Endothelial cell of hepatic sinusoid (primary cell): ENCODE results near the gene FBXO24.

Source experiments
- in situ Hi-C: cut with HindIII; loops from 2 replicates; pipeline ENCODE4 v1.10.0; 2017; ENCODE audit warnings: low sequenced_read_pairs

Gene FBXO24

DNA sequence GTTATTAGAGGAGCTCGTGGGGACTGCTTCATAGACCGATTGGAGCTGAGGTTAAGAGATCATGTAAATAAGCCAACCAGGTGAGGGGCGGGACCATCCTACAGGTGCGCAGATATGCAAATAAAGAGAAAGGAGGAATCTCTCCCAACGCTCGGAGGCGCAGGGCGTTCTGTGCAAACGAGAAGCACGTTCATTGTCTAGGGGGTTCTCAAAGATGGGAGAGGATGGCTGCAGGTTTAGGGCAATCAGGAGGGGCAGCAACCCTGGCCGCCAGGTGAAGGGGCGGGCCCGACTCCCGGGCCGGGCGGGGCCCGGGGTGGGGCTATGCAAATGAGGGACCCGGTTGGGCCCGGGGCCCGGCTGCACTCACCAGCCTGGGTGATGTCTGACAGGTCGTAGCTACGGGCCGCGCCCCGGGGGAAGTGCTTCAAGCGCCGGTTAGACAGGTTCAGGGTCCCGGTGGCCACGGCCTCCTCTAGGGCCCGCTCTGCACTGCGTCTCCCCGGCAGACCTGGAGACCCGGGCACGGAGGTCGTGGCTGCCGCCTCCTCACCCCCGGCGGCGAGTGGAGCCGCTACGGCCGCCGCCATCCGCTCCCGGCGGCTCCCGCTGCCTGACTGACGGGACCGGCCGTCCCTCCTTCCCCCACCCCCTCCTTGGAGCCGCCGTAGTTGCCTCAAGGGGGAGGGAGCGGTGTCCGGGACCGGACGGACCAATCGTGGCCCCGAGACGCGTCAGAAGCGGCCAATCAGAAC, 440 bp upstream of the FBXO24 start, which contains the start of gene LRCH4:
TSS of gene LRCH4 (minus strand) at position 619 of the 755 bp plus-strand sequence. CDS start at position 590, 29 bp downstream.
- in situ Hi-C loops: no loop called here

DNA sequence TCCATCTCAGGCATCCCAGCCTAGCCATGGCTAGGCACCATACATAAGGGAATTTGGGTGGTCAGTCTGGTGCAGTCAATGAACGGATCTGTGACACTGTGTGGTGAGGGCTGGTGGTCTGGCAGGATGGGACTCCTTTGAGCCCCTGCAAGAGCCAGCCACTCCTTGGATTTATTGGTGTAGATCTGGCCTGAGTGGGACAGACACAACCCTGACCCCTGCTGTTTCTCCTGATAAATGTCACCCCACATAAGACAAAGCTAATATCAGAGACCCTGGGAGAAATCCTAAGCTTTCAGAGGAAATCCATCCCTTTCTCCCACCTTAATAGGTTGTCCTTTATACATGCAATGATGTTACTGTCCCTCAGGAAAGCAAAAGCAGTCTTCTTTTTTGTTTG, 2.3 kb downstream of the FBXO24 start:
- in situ Hi-C loops: no loop called here

DNA sequence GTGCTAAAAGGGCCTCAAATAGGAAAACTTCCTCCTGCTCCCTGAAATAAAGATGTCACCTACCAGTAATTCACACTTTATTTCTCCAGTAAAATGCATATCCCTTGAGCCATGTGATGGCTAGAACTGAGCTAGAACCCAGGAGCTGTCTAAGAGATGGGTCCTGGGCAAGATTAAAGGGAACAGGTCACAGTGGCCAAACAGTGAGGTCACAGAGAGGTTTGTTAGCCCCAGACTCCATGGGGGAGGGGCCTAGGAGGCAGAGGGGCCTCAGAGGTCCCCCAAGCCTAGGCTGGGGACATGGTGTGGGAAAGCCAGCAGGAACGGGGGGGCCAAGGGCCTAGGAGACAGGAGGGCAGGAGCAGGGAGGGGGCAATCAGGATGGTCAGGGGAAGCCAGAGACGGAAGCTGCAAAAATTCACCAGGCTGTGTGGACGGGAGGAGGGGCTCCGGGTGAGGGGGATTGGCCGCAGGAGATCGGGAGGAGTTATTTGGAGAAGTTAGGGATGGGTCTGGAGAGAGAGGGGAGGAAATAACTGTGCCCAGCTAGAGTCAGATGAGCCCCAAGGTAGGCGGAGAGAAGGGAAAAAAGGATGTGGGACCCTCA, 3.3 kb downstream of the FBXO24 start:
- in situ Hi-C loops: no loop called here

DNA sequence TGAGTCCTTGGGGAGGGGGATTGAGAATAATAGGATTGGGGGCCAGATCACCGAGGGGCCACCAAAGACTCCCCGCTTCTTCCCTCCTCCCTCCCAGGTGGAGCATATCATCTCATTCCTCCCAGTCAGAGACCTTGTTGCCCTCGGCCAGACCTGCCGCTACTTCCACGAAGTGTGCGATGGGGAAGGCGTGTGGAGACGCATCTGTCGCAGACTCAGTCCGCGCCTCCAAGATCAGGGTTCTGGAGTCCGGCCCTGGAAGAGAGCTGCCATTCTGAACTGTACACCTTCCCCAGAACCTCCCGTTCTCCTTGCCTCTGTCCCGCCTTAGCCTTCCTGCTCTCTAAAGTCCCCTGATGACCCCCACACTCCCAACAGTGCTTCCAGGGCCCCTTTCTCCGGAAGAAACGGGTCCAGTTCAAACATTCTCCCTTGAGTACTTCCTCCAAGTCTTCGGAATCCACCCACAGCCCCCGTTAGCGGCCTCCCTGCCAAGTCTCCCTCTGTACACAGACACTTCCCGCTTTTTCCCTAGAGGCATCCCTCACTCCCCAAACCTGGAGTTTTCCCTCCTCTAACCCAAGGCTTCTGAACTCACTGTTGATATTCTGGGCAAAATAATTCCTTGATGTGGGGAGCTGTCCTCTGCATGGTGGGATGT, 4.1 kb downstream of the FBXO24 start:
- in situ Hi-C loops: no loop called here

DNA sequence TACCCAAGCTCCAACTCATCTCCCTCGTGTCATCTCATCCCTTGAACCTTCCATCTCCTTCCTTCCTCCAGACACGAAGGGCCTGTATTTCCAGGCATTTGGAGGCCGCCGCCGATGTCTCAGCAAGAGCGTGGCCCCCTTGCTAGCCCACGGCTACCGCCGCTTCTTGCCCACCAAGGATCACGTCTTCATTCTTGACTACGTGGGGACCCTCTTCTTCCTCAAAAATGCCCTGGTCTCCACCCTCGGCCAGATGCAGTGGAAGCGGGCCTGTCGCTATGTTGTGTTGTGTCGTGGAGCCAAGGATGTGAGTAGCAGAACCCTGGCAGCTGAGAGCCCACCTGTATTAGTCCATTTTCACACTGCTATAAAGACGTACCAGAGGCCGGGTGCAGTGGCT, 5.5 kb downstream of the FBXO24 start:
- in situ Hi-C loops: no loop called here

DNA sequence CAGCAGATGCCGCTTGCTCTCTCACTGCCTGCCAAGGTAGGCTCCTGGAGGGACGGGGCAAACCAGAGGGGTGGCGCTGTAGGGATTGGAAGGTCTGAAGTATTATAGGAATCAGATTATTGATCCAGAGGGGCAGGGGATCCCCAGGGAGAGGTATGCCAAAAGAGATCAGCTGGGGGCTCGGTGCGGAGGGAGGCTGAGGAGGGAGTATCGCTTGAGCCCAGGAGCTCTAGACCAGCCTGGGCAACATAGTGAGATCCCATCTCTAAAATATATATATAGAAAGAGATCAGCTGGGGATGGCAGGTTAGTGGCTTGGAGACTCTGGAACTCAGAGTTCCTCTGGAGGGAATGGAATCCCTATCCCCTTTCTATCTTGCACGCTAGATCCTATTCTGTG, 9.1 kb downstream of the FBXO24 start:
- in situ Hi-C loops: loop anchor here (5.0 kb wide), 1 partner anchor 48 kb away; no protein-coding TSS in a partner anchor

DNA sequence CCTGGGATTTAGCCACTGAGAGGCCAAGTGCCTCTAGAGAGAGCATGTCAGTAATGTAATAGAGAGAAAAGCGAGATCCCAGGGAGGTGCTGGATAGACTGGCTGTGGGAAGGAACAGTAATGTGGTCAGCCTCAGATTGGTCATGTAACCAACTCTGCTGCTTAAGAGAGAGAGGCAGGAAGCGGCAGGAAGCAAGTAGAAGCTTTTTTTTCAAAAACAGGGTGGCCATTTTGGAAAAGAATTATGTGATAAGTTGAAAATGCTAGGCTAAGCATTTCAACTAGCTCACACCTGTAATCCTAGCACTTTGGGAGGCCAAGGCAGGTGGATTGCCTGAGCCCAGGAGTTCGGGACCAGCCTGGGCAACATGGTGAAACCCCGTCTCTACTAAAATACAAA, 12.3 kb downstream of the FBXO24 start:
- in situ Hi-C loops: loop anchor here (5.0 kb wide), 1 partner anchor 51 kb away; no protein-coding TSS in a partner anchor

DNA sequence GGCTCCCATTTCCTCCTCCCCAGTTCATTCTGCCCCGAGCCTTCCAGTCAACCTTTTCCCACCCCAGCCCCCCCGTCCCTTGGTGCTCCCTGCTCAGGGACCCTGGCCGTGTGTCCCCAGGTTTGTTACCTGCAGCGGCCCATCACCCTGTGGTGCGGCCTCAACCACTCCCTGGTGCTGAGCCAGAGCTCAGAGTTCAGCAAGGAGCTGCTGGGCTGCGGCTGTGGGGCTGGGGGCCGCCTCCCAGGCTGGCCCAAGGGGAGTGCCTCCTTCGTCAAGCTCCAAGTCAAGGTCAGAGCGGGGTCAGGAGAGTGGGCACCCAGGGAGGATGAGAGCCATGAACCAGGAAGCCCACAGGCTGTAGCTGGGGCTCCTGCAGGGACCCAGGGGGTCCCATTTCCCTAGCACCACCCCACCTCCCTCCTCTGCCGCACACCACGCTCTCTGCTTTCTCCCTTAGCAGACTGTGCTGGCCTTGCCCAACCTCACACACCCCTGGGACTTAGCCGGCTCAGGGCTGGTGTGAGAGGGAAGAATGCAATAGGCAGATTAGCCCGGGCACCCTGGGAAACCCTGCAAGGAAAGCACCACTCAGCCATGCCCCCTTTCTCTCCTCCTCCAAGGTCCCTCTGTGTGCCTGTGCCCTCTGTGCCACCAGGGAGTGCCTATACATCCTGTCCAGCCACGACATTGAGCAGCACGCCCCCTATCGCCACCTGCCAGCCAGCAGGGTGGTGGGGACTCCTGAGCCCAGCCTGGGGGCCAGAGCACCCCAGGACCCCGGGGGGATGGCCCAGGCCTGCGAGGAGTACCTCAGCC, 14.0 kb downstream of the FBXO24 start:
- in situ Hi-C loops: loop anchor here (5.0 kb wide), 1 partner anchor 53 kb away; no protein-coding TSS in a partner anchor

DNA sequence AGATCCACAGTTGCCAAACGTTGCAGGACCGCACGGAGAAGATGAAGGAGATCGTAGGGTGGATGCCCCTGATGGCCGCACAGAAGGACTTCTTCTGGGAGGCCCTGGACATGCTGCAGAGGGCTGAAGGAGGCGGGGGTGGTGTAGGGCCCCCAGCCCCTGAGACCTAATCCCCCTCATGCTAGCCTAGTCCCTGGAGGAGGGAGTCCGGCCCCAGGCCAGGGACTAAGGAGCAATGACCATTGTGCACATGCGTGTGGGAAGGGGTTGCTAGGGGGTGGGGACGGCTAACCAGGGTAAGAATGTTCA, 14.6 kb downstream of the FBXO24 start:
- in situ Hi-C loops: no loop called here

DNA sequence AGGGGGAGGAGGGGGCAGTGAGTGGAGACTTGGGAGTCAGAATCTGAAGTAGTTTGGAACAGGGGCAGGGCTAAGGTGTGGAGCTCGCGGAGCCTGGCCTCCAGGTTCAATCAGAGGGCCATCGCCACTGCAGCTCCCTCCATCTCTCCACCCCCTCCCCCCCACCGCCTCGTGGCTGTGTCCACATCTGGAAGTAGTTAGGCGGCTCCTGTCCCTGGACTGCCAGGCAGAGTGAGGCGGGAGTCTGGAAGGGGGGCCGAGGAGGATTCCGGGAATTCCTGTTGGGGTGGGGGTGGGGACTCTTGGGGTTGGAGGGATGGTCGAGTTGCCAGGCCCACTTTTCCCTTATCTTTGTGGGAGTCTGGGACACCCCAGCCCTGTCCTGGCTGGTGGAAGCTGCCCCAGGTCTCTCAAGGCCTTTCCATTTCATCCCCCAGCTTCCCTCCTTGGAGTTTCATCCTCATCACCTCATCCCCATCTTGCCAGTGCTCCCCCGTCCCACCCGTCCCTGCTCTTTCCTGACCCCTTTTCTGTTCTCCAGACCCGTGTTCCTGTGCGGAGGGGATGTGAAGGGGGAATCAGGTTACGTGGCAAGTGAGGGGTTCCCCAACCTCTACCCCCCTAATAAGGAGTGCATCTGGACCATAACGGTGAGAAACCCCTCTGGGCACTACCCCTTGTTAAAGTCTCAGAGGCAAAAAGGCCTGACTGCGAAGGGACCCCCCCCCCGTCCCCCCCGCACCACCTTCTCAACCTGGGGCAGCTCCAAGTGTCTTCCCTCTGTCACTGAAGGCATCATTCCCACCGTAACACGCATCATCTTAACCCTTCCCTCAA, 17.0 kb downstream of the FBXO24 start:
- in situ Hi-C loops: no loop called here

DNA sequence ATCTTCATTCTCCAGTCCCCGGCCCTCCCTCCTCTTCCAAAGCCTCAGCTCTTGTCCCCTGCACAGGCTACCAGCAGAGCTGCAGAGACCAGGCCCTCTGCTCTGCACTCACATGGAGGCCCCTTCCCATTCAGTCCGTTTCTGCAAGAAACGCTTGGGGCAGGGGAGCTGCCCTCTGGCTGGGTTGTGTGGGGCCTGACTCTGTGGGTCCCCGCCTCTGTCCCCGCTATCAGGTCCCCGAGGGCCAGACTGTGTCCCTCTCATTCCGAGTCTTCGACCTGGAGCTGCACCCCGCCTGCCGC, 17.5 kb downstream of the FBXO24 start:
- in situ Hi-C loops: no loop called here

DNA sequence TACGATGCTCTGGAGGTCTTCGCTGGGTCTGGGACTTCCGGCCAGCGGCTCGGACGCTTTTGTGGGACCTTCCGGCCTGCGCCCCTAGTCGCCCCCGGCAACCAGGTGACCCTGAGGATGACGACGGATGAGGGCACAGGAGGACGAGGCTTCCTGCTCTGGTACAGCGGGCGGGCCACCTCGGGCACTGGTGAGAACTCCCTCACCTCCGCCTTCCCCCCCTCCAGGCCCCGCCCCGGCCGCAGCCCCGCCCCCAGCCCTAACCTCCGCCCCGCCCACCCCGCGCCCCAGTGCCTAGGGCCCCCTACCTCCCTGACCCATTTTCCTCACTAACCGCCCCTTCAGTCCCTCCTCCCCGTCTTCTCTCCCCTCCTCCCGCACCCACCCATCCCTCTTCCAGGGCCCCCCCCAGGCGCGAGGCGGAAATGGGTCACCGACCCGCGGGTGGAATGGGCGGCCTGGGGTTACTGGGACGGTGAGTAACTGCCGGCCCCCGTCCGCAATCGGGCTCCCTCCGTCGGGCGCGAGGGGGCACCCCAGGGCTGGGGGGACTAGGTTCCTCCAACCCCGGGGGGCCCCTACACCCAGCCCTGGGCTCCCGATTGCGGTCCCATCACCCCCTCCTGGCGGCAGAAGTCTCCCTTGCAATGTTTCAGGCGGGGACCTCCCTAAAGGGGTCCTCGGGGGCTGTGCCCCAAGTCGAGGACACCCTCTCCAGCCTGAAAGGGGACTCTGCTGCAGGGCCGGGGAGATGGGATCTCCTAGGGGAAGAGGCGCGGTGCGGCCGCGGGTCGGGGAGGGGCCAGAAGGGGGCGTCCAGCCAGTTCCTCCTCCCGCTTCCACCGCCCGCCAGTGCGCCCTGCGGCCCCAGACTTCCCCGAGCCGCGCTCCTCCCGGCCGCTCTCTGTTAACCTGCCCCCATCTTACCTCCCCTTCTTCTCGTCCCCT, 18.2 kb downstream of the FBXO24 start:
- in situ Hi-C loops: no loop called here

DNA sequence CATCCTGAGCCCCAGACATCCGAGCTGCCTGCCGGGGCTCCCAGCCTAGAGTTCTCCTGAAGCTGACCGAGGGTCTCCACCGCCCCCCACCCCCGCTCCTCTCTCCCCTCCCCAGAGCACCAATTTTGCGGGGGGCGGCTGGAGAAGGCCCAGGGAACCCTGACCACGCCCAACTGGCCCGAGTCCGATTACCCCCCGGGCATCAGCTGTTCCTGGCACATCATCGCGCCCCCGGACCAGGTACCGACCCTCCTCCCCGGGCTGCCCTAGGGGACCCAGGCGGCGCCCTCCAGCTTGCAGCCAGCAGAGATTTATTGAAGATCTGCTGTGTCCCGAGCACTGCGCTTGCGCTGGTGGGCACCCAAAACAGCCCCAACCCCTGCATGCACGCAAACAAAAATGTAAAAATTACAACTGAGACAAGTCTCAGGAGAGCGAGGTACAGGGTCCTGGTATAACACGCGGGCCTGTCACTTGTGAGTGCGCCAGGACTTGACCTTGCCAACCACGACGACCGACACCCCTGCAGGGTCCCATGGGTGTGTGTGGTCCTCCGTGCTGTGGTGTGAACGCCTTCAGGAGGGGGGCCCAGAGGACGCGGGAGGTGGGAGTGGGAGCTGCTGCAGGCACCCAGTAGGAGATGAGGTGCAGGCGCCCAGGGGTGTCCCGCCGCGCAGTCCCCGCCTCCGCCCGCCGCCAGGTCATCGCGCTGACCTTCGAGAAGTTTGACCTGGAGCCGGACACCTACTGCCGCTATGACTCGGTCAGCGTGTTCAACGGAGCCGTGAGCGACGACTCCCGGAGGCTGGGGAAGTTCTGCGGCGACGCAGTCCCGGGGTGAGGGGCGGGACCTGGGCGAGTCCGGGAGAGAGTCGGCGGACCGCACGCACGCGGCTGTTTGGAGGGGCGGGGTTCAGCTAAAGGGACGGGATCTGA, 19.1 kb downstream of the FBXO24 start:
- in situ Hi-C loops: no loop called here

DNA sequence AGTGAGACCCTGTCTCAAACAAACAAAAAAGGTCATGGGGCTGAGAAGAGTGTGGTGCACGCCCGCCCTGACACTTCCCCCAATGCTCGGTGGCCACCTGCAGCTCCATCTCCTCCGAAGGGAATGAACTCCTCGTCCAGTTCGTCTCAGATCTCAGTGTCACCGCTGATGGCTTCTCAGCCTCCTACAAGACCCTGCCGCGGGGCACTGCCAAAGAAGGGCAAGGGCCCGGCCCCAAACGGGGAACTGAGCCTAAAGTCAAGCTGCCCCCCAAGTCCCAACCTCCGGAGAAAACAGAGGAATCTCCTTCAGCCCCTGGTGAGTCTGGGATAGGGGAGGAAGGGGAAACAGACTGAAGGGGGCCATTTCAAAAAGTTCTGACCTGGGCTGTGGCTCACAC, 20.2 kb downstream of the FBXO24 start:
- in situ Hi-C loops: no loop called here

DNA sequence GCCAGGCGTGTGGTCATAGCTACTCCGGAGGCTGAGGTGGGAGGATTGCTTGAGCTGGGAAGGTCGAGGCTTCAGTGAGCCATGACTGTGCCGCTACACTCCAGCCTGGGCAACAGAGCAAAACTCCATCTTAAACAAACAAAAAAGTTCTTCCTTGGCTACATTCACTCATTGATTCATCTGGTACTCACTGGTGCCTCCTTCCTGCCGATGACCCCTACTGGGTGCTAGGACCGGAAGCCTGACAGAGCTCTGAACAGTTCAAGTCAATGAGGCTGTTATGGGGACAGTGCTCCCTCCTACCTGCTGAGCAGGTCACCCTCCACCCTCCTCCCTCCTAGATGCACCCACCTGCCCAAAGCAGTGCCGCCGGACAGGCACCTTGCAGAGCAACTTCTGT, 21.0 kb downstream of the FBXO24 start:
- in situ Hi-C loops: no loop called here

DNA sequence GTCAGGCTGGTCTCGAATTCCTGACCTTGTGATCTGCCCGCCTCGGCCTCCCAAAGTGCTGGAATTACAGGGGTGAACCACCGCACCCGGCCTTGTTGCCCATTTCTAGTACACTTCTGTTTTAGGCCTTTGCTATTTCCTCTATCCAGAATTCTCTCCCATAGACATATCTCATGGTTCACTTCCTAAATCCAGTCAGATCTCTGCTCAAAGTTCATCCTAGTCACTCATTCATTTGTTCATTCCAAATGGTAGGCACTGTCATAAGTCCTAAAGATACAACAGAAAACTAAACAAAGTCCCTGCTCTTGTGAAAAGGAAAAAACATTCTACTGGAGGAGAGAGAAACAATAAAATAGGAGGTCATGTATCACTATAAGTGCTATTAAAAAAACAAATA, 23.8 kb downstream of the FBXO24 start:
- in situ Hi-C loops: no loop called here

DNA sequence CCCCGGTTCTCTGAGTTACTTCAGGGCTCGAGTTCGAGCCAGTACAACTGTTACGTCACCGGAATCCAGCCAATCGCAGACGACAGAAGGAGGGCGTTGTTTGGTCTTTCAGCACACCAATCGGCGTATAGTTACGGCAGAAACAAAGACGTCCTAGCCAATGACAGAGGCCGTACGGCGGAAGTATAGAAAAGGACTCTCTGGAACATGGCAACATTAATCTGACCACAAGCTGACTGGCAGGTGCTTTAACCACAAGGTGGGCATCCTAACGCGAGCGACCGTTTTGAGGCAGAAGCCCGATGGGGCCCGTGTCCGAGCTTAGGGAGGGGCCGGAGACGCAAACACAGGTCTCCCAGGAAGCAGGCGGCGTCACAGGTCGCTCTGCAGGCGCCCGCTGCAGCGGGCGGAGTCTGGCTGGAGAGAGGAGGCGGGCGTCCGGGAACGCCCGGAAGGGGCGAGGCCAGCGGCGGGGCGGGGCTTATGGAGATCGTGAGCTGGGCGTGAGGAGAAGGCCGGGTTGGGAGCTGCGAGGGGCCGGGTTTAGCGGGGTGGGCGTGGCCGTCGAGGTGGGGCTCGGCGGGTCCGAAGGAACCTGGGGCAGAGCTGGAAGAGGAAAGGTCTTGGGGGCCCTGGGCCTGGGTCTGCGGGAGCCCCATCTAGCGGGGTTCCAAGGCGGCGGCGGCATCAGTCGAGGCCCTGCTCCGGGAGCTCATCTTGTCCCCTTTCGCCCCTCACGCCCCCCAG, 26.0 kb downstream of the FBXO24 start, which contains the start of gene MOSPD3:
TSS of gene MOSPD3 (plus strand) at position 558 of the 747 bp plus-strand sequence. CDS start 252 bp downstream, outside the sequence.
- in situ Hi-C loops: no loop called here
